Cardiac muscle cell (in vitro differentiated cells and primary cell): ENCODE results near the gene CCDC178. TPM values are rescaled to one million over a fixed set of nuclear protein-coding genes. Genes with fewer than 3 reads are reported as not detected.

Experiments
- DNase-seq, 2 donors: peaks; one replicate each; pipeline versions ENCODE4 v3.0.0 to v3.0.0-alpha.2; 2010 to 2017; ENCODE audit warnings: low read depth in 1 of 2, low spot score in 1 of 2
- H3K27ac ChIP-seq: fragments of 200-600 bp; sonication (generic); 2 replicates; pipeline ENCODE4 v1.5.1; 2016
- H3K27me3 ChIP-seq: fragments of 200-600 bp; sonication (generic); 2 replicates; pipeline ENCODE4 v1.6.0; 2016; ENCODE audit warnings: control low read depth
- H3K36me3 ChIP-seq: fragments of 200-600 bp; sonication (generic); 2 replicates; pipeline ENCODE4 v1.5.1; 2016; ENCODE audit warnings: control low read depth
- H3K4me1 ChIP-seq: fragments of 200-600 bp; sonication (generic); 2 replicates; pipeline ENCODE4 v1.8.1; 2017; ENCODE audit warnings: low read depth, mild to moderate bottlenecking, mixed run types
- H3K4me3 ChIP-seq: fragments of 200-600 bp; sonication (generic); 2 replicates; pipeline ENCODE4 v1.5.1; 2016; ENCODE audit warnings: mild to moderate bottlenecking
- H3K9me3 ChIP-seq: fragments of 200-600 bp; sonication (generic); 2 replicates; pipeline ENCODE4 v1.5.1; 2017; ENCODE audit warnings: low read depth, mild to moderate bottlenecking, control low read depth
- polyA plus RNA-seq: library from polyadenylated mRNA; unstranded; fragments of >200 nt; fragmentation: Nextera tagmentation; extraction: Ambion mirVana; gene quantifications from 2 replicates; pipeline ENCODE4 v1.2.1, GENCODE V29; 2016
- total RNA-seq: library from RNA; depleted of rRNA; stranded (reverse); fragments of >200 nt; gene quantifications from 2 replicates; pipeline ENCODE4 v1.2.3, GENCODE V29; 2016
- TF ChIP-seq, protein P1 (sequence below): IDR thresholded peaks from 2 replicates; pipeline ENCODE4 v1.5.1; 2012; ENCODE audit warnings: low read depth, mild to moderate bottlenecking, low read length

CCDC178 gene
- total and polyA plus RNA-seq, 2 experiments from 2014 or later: 0.82 TPM; not detected in 1

DNA sequence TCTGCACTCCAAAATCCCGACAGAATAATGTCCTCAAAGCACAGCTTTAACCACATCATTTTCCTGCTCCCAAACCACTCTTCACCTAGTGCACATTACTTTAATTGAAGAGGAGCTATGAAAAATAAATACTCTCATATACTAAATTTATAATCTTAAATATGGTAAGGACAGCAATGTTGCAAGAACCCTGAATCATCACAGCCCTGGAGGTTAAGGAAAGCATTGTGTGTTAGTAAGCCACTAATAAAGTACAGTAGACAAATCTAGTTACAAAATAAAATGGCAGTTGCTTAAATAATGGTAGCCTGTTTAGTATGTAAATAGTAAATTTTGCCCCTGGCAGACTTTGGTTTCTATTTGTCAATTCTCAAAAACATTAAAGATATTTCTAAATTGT, 27.0 kb upstream of the CCDC178 start:
- TF ChIP-seq, protein P1, sequence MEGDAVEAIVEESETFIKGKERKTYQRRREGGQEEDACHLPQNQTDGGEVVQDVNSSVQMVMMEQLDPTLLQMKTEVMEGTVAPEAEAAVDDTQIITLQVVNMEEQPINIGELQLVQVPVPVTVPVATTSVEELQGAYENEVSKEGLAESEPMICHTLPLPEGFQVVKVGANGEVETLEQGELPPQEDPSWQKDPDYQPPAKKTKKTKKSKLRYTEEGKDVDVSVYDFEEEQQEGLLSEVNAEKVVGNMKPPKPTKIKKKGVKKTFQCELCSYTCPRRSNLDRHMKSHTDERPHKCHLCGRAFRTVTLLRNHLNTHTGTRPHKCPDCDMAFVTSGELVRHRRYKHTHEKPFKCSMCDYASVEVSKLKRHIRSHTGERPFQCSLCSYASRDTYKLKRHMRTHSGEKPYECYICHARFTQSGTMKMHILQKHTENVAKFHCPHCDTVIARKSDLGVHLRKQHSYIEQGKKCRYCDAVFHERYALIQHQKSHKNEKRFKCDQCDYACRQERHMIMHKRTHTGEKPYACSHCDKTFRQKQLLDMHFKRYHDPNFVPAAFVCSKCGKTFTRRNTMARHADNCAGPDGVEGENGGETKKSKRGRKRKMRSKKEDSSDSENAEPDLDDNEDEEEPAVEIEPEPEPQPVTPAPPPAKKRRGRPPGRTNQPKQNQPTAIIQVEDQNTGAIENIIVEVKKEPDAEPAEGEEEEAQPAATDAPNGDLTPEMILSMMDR: no peak
- Histone ChIP-seq H3K9me3 (no peaks in the 10 kb centered on the region), H3K4me3 (no peak overlapping the region), H3K36me3 (no peaks in the 10 kb centered on the region), H3K27ac (no peak overlapping the region), H3K4me1 (no peaks in the 10 kb centered on the region), H3K27me3 (no peaks in the 10 kb centered on the region)
- DNase-seq: no peak

DNA sequence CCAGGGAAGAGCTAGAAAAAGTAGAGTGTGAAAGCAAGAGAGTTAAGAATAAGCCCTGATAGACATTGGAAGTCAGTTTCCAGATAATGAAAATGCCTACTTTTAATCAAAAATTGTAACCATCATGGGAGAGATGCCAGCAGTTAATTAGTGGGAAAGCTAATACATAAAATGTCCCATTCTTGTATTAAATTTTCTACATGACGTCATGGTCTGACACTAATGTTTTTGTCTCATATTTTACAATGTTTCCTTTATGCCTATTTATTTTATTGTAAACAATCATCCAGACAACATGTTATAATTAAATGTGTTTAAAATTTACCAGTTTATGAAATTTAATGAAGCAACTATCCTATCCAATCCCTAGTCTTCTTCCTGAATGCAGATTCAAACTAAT, 26.3 kb upstream of the CCDC178 start:
- TF ChIP-seq, protein P1: no peak
- Histone ChIP-seq H3K4me3 (no peak overlapping the region), H3K4me1 (no peaks in the 10 kb centered on the region), H3K27ac (no peak overlapping the region), H3K9me3 (no peaks in the 10 kb centered on the region), H3K36me3 (no peaks in the 10 kb centered on the region), H3K27me3 (no peaks in the 10 kb centered on the region)
- DNase-seq: no peak

DNA sequence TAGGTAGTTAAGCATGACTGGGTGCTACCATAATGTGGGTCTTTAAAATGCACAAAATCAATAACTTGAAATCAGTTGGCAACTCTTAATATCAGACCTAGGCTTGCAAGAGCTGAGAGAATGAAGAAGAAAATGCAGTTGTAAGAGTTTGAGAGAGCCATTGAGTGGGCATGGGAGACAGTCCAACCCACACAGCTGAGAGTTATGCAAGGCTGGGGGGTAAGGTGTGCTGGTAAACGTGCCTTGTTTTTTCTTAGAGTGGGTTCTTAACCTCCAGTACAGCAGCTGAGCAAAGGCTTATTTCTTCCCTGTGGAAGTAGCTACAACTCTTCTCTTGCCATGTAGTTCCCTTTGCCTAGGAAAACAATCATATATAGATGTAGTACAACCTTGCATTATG, 20.2 kb upstream of the CCDC178 start:
- H3K36me3 ChIP-seq: no peaks in the 10 kb centered on the region
- TF ChIP-seq, protein P1: no peak
- H3K4me3 ChIP-seq: no peak overlapping the region
- no peaks in the 10 kb centered on the region for H3K27me3 ChIP-seq
- no peak for DNase-seq
- H3K27ac ChIP-seq: no peak overlapping the region
- H3K4me1 ChIP-seq: no peaks in the 10 kb centered on the region
- H3K9me3 ChIP-seq: no peaks in the 10 kb centered on the region

DNA sequence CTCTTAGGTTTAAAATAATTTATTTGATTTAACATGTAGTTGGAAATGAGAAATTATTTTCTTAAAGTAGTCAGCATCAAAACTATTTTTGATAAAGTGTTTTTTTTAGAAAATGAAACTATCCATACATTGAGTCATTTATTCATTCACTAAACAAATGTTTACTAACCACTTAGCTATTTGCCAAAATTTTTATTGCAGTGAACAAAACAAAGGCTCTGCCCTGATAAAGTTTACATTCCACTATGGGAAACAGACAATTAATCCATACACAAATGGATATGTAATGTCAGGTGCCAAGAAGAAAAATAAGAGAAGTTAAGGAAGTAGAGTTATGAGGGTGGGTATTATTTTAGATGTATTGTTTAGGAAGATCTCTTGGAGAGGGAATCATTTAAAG, 19.1 kb upstream of the CCDC178 start:
- H3K4me1 ChIP-seq: no peaks in the 10 kb centered on the region
- no peaks in the 10 kb centered on the region for H3K36me3 ChIP-seq
- H3K9me3 ChIP-seq: no peaks in the 10 kb centered on the region
- TF ChIP-seq, protein P1: no peak
- H3K27ac ChIP-seq: no peak overlapping the region
- no peak for DNase-seq
- no peaks in the 10 kb centered on the region for H3K27me3 ChIP-seq
- H3K4me3 ChIP-seq: no peak overlapping the region

DNA sequence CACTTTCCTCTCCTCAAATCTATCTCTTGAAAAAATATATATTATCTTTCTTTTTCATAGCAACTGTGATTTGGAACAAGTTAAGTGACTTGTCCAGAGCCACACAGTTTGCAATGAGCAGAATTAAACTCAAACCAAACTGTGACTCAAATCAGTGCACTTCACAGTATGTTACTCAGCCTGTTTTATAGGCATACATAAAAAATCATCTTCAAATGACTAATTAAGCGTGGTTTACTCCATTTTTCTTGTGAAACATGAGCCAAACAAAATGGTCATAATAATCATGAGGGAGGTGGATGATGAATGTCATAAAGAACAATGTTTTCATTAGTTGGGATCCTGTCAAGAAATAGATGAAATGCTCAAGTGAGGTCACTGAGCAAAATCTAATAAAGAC, 6.1 kb upstream of the CCDC178 start:
- H3K27me3 ChIP-seq: peaks cover under 1% of the 10 kb centered on the region
- no peaks in the 10 kb centered on the region for H3K4me1 ChIP-seq
- no peaks in the 10 kb centered on the region for H3K36me3 ChIP-seq
- no peak overlapping the region for H3K4me3 ChIP-seq
- no peak overlapping the region for H3K27ac ChIP-seq
- TF ChIP-seq, protein P1: no peak
- no peaks in the 10 kb centered on the region for H3K9me3 ChIP-seq
- DNase-seq: no peak

DNA sequence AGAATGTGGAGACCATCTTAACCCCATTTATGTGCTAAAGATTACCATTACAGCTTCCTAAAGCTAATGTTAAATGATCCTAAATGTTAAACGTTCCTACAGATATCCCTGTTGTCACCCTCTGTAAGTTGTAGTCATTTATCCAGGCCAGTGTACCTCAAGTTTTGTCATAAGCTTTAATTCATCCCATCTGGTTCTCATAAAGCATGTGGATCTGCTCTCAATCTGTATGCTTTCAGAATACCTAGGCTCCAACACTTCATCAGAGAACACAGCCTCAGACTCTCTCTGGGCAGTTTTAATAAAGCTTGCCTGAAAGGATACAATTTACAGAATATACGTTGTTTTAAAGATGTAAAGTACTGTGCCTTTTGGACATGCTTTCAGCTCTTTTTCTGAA, 4.2 kb upstream of the CCDC178 start:
- H3K27ac ChIP-seq: no peak overlapping the region
- no peaks in the 10 kb centered on the region for H3K9me3 ChIP-seq
- no peaks in the 10 kb centered on the region for H3K4me1 ChIP-seq
- TF ChIP-seq, protein P1: no peak
- no peak overlapping the region for H3K4me3 ChIP-seq
- H3K27me3 ChIP-seq: peaks cover 8% of the 10 kb centered on the region
- no peaks in the 10 kb centered on the region for H3K36me3 ChIP-seq
- DNase-seq: no peak
